HCT116 (cell line): ENCODE measurements around the gene LSMEM2. TPM values are rescaled to one million over a fixed set of nuclear protein-coding genes. Genes with fewer than 3 reads are reported as not detected.

Source experiments
- ATAC-seq: fragments of 200-7000 bp; cut with Tn5 transposase; 2 replicates; pipeline ENCODE4 v1.9.1; 2020; ENCODE audit warnings: mild to moderate bottlenecking, moderate library complexity
- BruUV-seq: library from RNA; stranded (reverse); fragments of 400-500 nt; replicated peaks from 2 replicates; lab custom pipeline; 2021; lab: Mats Ljungman, UMichigan
- CTCF ChIA-PET: fragments of 300-600 bp; sonication (Branson Sonifier 250); formaldehyde crosslinking; loops from one replicate; lab custom pipeline; 2021; ENCODE audit warnings: antibody characterized with exemption; lab: Charles Lee
- POLR2A ChIA-PET: fragments of 300-600, 350-600 bp; sonication (Branson Sonifier 250); formaldehyde crosslinking; loops from one replicate; lab custom pipeline; 2021; ENCODE audit warnings: antibody characterized with exemption; lab: Charles Lee
- RAD21 ChIA-PET, 2 experiments: fragments of 300-600 bp; sonication (Branson Sonifier 250); formaldehyde crosslinking; loops; one replicate each; lab custom pipeline; 2023; ENCODE audit warnings: low total read pairs in 2 of 2; ENCODE audit not compliant: uncharacterized antibody in 2 of 2, unreplicated experiment in 2 of 2, low non-redundant PET in 1 of 2; lab: Charles Lee
- DNase-seq: peaks from one replicate; pipeline ENCODE4 v3.0.0-alpha.2; 2010; ENCODE audit warnings: low read depth, low spot score
- H2AFZ ChIP-seq: fragments of 200-600 bp; shearing (Covaris generic), sonication (generic); 2 replicates; pipeline ENCODE4 v1.6.1; 2017; ENCODE audit warnings: low read depth, mixed run types, mixed read lengths, antibody characterized with exemption, low read length; ENCODE audit not compliant: poor library complexity, severe bottlenecking
- H3K27ac ChIP-seq: 2 replicates; pipeline ENCODE4 v1.5.1; 2012; ENCODE audit warnings: low read depth, low read length
- H3K27me3 ChIP-seq: fragments of 200-600 bp; sonication (generic); 2 replicates; pipeline ENCODE4 v1.6.1; 2016; ENCODE audit warnings: mixed run types, low read length, mixed read lengths; ENCODE audit not compliant: insufficient read depth
- H3K36me3 ChIP-seq, 2 experiments: fragments of 200-500 bp in 1 of 2; fragments of 200-600 bp in 1 of 2; sonication (Bioruptor generic) in 1 of 2; sonication (generic) in 1 of 2; 2 replicates each; pipeline versions ENCODE4 v1.5.1 to v1.6.1; 2014 to 2016; ENCODE audit warnings: low read length in 2 of 2, inconsistent platforms in 1 of 2, mixed read lengths in 1 of 2, mixed run types in 1 of 2; ENCODE audit not compliant: insufficient read depth in 2 of 2, control insufficient read depth in 1 of 2
- H3K4me1 ChIP-seq, 2 experiments: fragments of 200-600 bp in 1 of 2; sonication (generic) in 1 of 2; 2 replicates each; pipeline versions ENCODE4 v1.5.1 to v1.6.1; 2012 to 2017; ENCODE audit warnings: low read length in 2 of 2, inconsistent platforms in 1 of 2, mild to moderate bottlenecking in 1 of 2, mixed read lengths in 1 of 2, mixed run types in 1 of 2, moderate library complexity in 1 of 2; ENCODE audit not compliant: insufficient read depth in 2 of 2, control insufficient read depth in 1 of 2
- H3K4me2 ChIP-seq: fragments of 200-600 bp; sonication (generic); 2 replicates; pipeline ENCODE4 v1.6.1; 2017; ENCODE audit warnings: mixed run types, low read length, mixed read lengths
- H3K4me3 ChIP-seq, 2 experiments: fragments of 200-600 bp in 1 of 2; sonication (generic) in 1 of 2; replicated peaks in 1 of 2; 2 replicates each; pipeline ENCODE4 v1.5.1; 2011 to 2016; ENCODE audit warnings: low read length in 2 of 2, control low read depth in 1 of 2, low read depth in 1 of 2, mild to moderate bottlenecking in 1 of 2, mixed read lengths in 1 of 2, mixed run types in 1 of 2
- H3K79me2 ChIP-seq: fragments of 200-600 bp; sonication (generic); 2 replicates; pipeline ENCODE4 v1.6.1; 2017; ENCODE audit warnings: mild to moderate bottlenecking, mixed run types, low read length, moderate library complexity, mixed read lengths; ENCODE audit not compliant: insufficient read depth
- H3K9ac ChIP-seq: fragments of 200-600 bp; sonication (generic); 2 replicates; pipeline ENCODE4 v1.6.1; 2016; ENCODE audit warnings: low read length, mixed read lengths
- H3K9me2 ChIP-seq: fragments of 200-600 bp; sonication (generic), shearing (Covaris generic); 2 replicates; pipeline ENCODE4 v1.6.1; 2017; ENCODE audit warnings: mixed run types, mild to moderate bottlenecking, moderate library complexity; ENCODE audit not compliant: insufficient read depth
- H3K9me3 ChIP-seq, 2 experiments: fragments of 200-500 bp in 1 of 2; fragments of 200-600 bp in 1 of 2; sonication (Bioruptor generic) in 1 of 2; sonication (generic) in 1 of 2; 2 replicates each; pipeline ENCODE4 v1.6.1; 2014 to 2017; ENCODE audit warnings: low read length in 2 of 2, mixed read lengths in 2 of 2, inconsistent platforms in 1 of 2, low read depth in 1 of 2, mild to moderate bottlenecking in 1 of 2, mixed run types in 1 of 2, moderate library complexity in 1 of 2; ENCODE audit not compliant: control insufficient read depth in 1 of 2, insufficient read depth in 1 of 2
- H4K20me1 ChIP-seq: fragments of 200-600 bp; sonication (generic), shearing (Covaris generic); 2 replicates; pipeline ENCODE4 v1.6.1; 2017; ENCODE audit warnings: mixed run types, mild to moderate bottlenecking, moderate library complexity; ENCODE audit not compliant: insufficient read depth
- CEBPB ChIP-seq: IDR thresholded peaks from 2 replicates; pipeline ENCODE4 v1.6.1; 2012; ENCODE audit warnings: low read depth
- CTCF ChIP-seq, 3 experiments: fragments of 200-600 bp in 1 of 3; sonication (generic) in 1 of 3; IDR thresholded peaks in 2 of 3; conservative IDR thresholded peaks in 1 of 3; 2 replicates each; pipeline ENCODE4 v1.5.1; 2012 to 2017; ENCODE audit warnings: low read depth in 2 of 3, low read length in 2 of 3, antibody characterized with exemption in 1 of 3, borderline replicate concordance in 1 of 3, control low read depth in 1 of 3, mild to moderate bottlenecking in 1 of 3, mixed read lengths in 1 of 3, mixed run types in 1 of 3, moderate library complexity in 1 of 3; ENCODE audit not compliant: insufficient read depth in 1 of 3
- EZH2 ChIP-seq: fragments of 200-600 bp; sonication (generic); IDR thresholded peaks from 2 replicates; pipeline ENCODE4 v1.6.1; 2017; ENCODE audit warnings: antibody characterized with exemption, mixed run types
- EZH2phosphoT487 ChIP-seq: fragments of 200-600 bp; IDR thresholded peaks from 2 replicates; pipeline ENCODE4 v1.6.1; 2018; ENCODE audit warnings: antibody characterized with exemption, borderline replicate concordance
- POLR2A ChIP-seq: IDR thresholded peaks from 2 replicates; pipeline ENCODE4 v1.7.0; 2011; ENCODE audit warnings: borderline replicate concordance; ENCODE audit not compliant: insufficient read depth, insufficient read length; ENCODE audit errors: extremely low read depth
- POLR2AphosphoS5 ChIP-seq: IDR thresholded peaks from 2 replicates; pipeline ENCODE4 v1.6.1; 2011; ENCODE audit warnings: mild to moderate bottlenecking, low read depth, low read length, moderate library complexity
- RAD21 ChIP-seq: IDR thresholded peaks from 2 replicates; pipeline ENCODE4 v1.6.1; 2012; ENCODE audit warnings: low read depth, mild to moderate bottlenecking
- SP1 ChIP-seq: IDR thresholded peaks from 2 replicates; pipeline ENCODE4 v1.6.1; 2012; ENCODE audit warnings: low read depth
- ZFX ChIP-seq: fragments of 450-650 bp; IDR thresholded peaks from 2 replicates; pipeline ENCODE4 v1.6.1; 2017
- intact Hi-C: fragments of 100-400 bp; cut with micrococcal nuclease; formaldehyde crosslinking; loops from 2 replicates; pipeline ENCODE4 v1.10.0; 2022
- total RNA-seq: library from RNA; stranded (reverse); gene quantifications from one replicate; pipeline ENCODE4 v1.2.1, GENCODE V29; 2021; ENCODE audit not compliant: unreplicated experiment

Gene LSMEM2
- total RNA-seq, 1 experiment from 2014 or later, result not detected

- H3K4me1 ChIP-seq, result peaks cover 55 to 74% of the 10 kb centered on the region in 2 experiments
- intact Hi-C loops, result no loop called here
- ATAC-seq (no peak), DNase-seq (no peak)
- H4K20me1 ChIP-seq, result no peaks in the 10 kb centered on the region
- no peak for TF ChIP-seq CTCF (IDR thresholded peaks at IDR 0.05 in 2 of 3, conservative IDR thresholded peaks at IDR 0.05 in 1 of 3; ENCODE audit: borderline replicate concordance in 1 of 3, insufficient read depth in 1 of 3, low read depth in 2 of 3, low read length in 2 of 3)
- no peak for TF ChIP-seq POLR2AphosphoS5
- no peak for TF ChIP-seq POLR2A
- no peak for TF ChIP-seq EZH2phosphoT487
- TF ChIP-seq SP1, result no peak
- no peak for TF ChIP-seq EZH2
- TF ChIP-seq CEBPB, result no peak
- no peak for TF ChIP-seq RAD21
- TF ChIP-seq ZFX, result no peak
- no peaks in the 10 kb centered on the region for H3K9me2 ChIP-seq
- no peak overlapping the region for H3K4me2 ChIP-seq
- BruUV-seq, result no TSS peak
- no peaks in the 10 kb centered on the region for H3K9me3 ChIP-seq
- peaks cover 34% of the 10 kb centered on the region for H3K79me2 ChIP-seq
- H3K27ac ChIP-seq, result no peak overlapping the region; the same call in 1 of the 2 replicates
- H3K27me3 ChIP-seq, result no peaks in the 10 kb centered on the region
- no peak overlapping the region for H2AFZ ChIP-seq
- ChIA-PET RAD21 (no interaction called here), CTCF (interaction anchor here (1.0 kb wide), 1 partner anchor 10 kb away, joined by 3 read pairs; no protein-coding TSS in a partner anchor), POLR2A (interaction anchor here (1.6 to 1.9 kb wide), 2 partner anchors 11 to 15 kb away, joined by 5 to 8 read pairs; partner anchors contain the start of genes HYAL1, HYAL3 and NAA80)
- H3K36me3 ChIP-seq, result peaks cover 1 to 16% of the 10 kb centered on the region in 2 experiments; a peak in 1 of 4 replicates
- no peak overlapping the region for H3K9ac ChIP-seq
- H3K4me3 ChIP-seq, result no peak overlapping the region
These were observed 35.5 kb downstream of the LSMEM2 start for GRCh38 chr3:50314342-50314741.
